Prostate gland (tissue), 2 donors: ENCODE results near the gene F7. TPM values are rescaled to one million over a fixed set of nuclear protein-coding genes. Genes with fewer than 3 reads are reported as not detected.

Source experiments
- DNase-seq: peaks from one replicate; pipeline ENCODE4 v3.0.0-alpha.2; 2019; ENCODE audit warnings: low spot score
- H3K27ac ChIP-seq, 2 donors: fragments of 200-600 bp; sonication (generic); 2 replicates each; pipeline ENCODE4 v1.5.1; 2017 to 2019
- H3K27me3 ChIP-seq: fragments of 200-600 bp; sonication (generic); replicated peaks from 2 replicates; pipeline ENCODE4 v1.5.1; 2019; ENCODE audit not compliant: insufficient read depth
- H3K36me3 ChIP-seq, 2 donors: fragments of 200-600 bp; sonication (generic); 1 replicate in 1 of 2; 2 replicates in 1 of 2; pipeline versions ENCODE4 v1.5.1 to v1.8.1; 2017 to 2019
- H3K4me1 ChIP-seq: fragments of 200-600 bp; sonication (generic); replicated peaks from 2 replicates; pipeline ENCODE4 v1.5.1; 2019
- H3K4me3 ChIP-seq, 2 donors: fragments of 200-600 bp; sonication (generic); 2 replicates each; pipeline ENCODE4 v1.5.1; 2017 to 2019
- H3K9me3 ChIP-seq: fragments of 200-600 bp; sonication (generic); 2 replicates; pipeline ENCODE4 v1.5.1; 2017
- CTCF ChIP-seq, 4 experiments: fragments of 200-600 bp in 2 of 4; fragments of 450-650 bp in 2 of 4; sonication (generic) in 2 of 4; IDR thresholded peaks; 1 replicate in 3 of 4; 2 replicates in 1 of 4; pipeline ENCODE4 v1.5.1; 2016 to 2019; ENCODE audit warnings: antibody characterized with exemption in 4 of 4, mild to moderate bottlenecking in 2 of 4, moderate library complexity in 2 of 4
- POLR2A ChIP-seq: fragments of 450-650 bp; IDR thresholded peaks from one replicate; pipeline ENCODE4 v1.6.1; 2016; ENCODE audit warnings: antibody characterized with exemption, mild to moderate bottlenecking
- POLR2AphosphoS5 ChIP-seq: sonication (generic); formaldehyde crosslinking; IDR thresholded peaks from one replicate; pipeline ENCODE4 v1.6.1; 2017; ENCODE audit warnings: antibody characterized with exemption
- WGBS: methylation state at CpG from one replicate; pipeline ENCODE4 v1.1.5; 2018; 5-methylcytosine and 5-hydroxymethylcytosine counted together
- intact Hi-C: fragments of 100-400 bp; cut with DNase I; formaldehyde crosslinking; loops from one replicate; pipeline ENCODE4 v1.14.2; 2022
- total RNA-seq, 2 donors: library from RNA; depleted of rRNA; stranded (reverse); fragments of >200 nt; gene quantifications; one replicate each; pipeline ENCODE4 v1.1.0, GENCODE V29; 2016

The F7 gene
- total RNA-seq, 2 donors from 2014 or later, result 2.7 TPM; not detected in 1

- H3K27ac ChIP-seq, result no peak overlapping the region
- no peak for TF ChIP-seq POLR2A
- no peak for TF ChIP-seq CTCF (IDR thresholded peaks at IDR 0.05)
- TF ChIP-seq POLR2AphosphoS5, result no peak
These were observed 9.1 kb downstream of the F7 start for GRCh38 chr13:113114511-113115362.

GRCh38 chr13:113115363-113116205, 10.0 kb downstream of the F7 start:
- TF ChIP-seq CTCF (IDR thresholded peaks at IDR 0.05), result no peak
- TF ChIP-seq POLR2A, result no peak
- no peak for TF ChIP-seq POLR2AphosphoS5
- Histone ChIP-seq H3K4me3 (no peak overlapping the region), H3K9me3 (no peaks in the 10 kb centered on the region), H3K27me3 (peaks cover 2% of the 10 kb centered on the region), H3K36me3 (no peaks in the 10 kb centered on the region), H3K4me1 (no peaks in the 10 kb centered on the region), H3K27ac (no peak overlapping the region)
- intact Hi-C loops, result no loop called here
- DNase-seq, result no peak
- 88% methylated on average over 21 of the region's 21 CpGs for WGBS

More at GRCh38 chr13:113114511-113115362, 9.1 kb downstream of the F7 start:
- no peak overlapping the region for H3K4me3 ChIP-seq
- H3K9me3 ChIP-seq, result no peaks in the 10 kb centered on the region
- H3K27me3 ChIP-seq, result peaks cover 2% of the 10 kb centered on the region
- no peak for DNase-seq
- intact Hi-C loops, result no loop called here
- H3K4me1 ChIP-seq, result no peaks in the 10 kb centered on the region
- WGBS, result 92% methylated on average over 17 of the region's 17 CpGs
- H3K36me3 ChIP-seq, result no peaks in the 10 kb centered on the region

- no peaks in the 10 kb centered on the region for H3K4me1 ChIP-seq
- no peak for TF ChIP-seq POLR2AphosphoS5
- no peak for TF ChIP-seq POLR2A
- no peak for TF ChIP-seq CTCF (IDR thresholded peaks at IDR 0.05)
- H3K9me3 ChIP-seq, result no peaks in the 10 kb centered on the region
- no peaks in the 10 kb centered on the region for H3K27me3 ChIP-seq
- H3K4me3 ChIP-seq, result no peak overlapping the region
- no peak overlapping the region for H3K27ac ChIP-seq
- no peaks in the 10 kb centered on the region for H3K36me3 ChIP-seq
- WGBS, result 91% methylated on average over 9 of the region's 10 CpGs
- intact Hi-C loops, result no loop called here
- no peak for DNase-seq
These were observed 10.7 kb downstream of the F7 start for GRCh38 chr13:113116206-113116800.

GRCh38 chr13:113116871-113117271, 11.3 kb downstream of the F7 start:
- TF ChIP-seq POLR2AphosphoS5 (no peak), CTCF (IDR thresholded peaks at IDR 0.05) (no peak), POLR2A (no peak)
- Histone ChIP-seq H3K9me3 (no peaks in the 10 kb centered on the region), H3K27me3 (no peaks in the 10 kb centered on the region), H3K4me1 (no peaks in the 10 kb centered on the region), H3K4me3 (no peak overlapping the region), H3K36me3 (no peaks in the 10 kb centered on the region), H3K27ac (no peak overlapping the region)
- intact Hi-C loops, result no loop called here
- 85% methylated on average over 10 of the region's 10 CpGs for WGBS
- DNase-seq, result no peak
